HS-5 (cell line): ENCODE data around the gene RPS19.
A peak's percentile ranks its signal among the peaks of the same experiment; 100 is the strongest.

Experiments
- DNase-seq: peaks from one replicate; pipeline ENCODE4 v3.0.0-alpha.2; 2012; ENCODE audit warnings: low read depth

RPS19 gene

DNA sequence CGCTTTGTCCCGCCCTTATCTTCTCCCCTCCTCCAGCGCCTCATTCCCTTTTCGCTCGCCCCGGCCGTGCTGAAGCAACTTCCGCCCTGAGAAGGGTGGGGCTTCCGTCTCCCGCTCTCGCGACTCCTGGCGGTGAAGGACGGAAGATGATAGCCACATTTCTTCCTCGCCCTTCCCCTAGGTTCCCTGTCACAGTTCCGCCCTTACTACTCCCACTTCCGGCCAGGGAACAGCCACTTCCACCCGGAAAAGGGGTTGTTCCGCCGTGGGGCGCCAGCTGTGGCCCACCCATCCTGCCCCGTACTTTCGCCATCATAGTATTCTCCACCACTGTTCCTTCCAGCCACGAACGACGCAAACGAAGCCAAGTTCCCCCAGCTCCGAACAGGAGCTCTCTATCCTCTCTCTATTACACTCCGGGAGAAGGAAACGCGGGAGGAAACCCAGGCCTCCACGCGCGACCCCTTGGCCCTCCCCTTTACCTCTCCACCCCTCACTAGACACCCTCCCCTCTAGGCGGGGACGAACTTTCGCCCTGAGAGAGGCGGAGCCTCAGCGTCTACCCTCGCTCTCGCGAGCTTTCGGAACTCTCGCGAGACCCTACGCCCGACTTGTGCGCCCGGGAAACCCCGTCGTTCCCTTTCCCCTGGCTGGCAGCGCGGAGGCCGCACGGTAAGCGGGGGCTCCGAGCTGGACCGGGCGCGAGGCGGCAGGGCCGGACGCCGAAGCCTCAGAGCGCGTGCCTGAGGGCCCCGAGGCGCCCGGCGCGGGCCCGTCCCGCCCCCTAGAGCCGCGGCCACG, at the start of gene RPS19:
Gene RPS19 (plus strand): TSS at position 638 of the 801 bp plus-strand sequence. CDS start 520 bp downstream, outside the sequence.
- peak; percentile 96 for DNase-seq

DNA sequence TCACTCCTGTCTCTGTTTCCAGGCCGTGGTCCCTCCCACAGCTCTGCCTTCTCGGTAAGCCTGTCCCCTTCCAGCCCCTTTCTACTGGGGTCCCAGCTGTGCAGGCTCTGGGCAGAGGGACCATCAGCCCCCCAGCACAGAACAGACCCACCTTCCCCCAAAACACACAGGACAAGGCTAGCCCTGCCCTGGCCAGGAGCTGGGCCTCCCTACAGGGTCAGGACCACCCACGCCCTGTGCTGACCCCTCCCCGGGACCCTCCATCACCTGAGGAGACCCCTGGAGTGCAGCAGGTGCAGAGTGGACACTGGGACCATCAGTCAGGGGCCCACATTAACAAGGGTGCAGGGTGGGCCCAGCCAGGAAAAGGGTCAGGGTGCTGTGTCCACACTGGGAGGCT, 49.8 kb upstream of the RPS19 start:
- DNase-seq: no peak

DNA sequence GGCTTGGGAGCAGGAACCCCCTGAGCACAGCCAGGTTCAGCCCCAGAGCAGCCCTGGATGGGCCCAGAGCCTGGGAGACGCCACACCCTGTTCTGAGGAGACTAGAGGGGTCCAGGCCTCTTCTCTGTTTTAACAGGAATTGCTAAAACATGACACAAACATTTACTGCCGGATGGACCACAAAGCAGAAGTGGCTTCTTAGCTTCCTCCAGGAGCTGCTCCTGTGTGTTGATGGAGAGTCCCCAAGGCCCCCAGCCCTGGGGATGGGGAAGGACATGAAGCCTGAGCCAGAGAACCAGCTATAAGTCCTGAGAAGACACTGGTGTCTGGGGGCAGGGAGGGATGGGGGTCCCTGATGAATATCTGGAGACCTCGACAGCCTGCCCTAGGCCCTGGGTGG, 49.0 kb upstream of the RPS19 start:
- no peak for DNase-seq

GRCh38 chr19:41811981-41812380, 48.1 kb upstream of the RPS19 start:
- no peak for DNase-seq

- DNase-seq: no peak
Measured at GRCh38 chr19:41813911-41814310, 46.1 kb upstream of the RPS19 start.

DNA sequence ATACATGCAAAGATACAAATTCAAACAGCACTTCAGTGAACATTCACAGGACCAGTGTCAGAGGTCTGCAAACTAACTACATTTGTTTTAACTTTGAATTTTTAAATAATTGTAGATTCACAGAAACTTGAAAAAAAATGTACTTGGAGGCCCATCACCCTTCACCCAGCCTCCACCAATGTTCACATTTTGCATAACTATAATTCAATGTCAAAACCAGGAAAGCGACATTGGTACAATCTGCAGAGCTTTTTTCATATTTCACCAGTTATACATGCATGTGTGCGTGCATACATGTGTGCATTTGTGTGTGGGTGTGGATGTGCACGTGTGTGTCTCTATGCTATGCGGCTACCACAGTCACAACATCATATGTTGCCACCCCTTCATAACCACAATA, 44.8 kb upstream of the RPS19 start:
- DNase-seq: no peak

GRCh38 chr19:41816761-41817160, 43.3 kb upstream of the RPS19 start:
- no peak for DNase-seq

- no peak for DNase-seq
Measured at GRCh38 chr19:41821003-41821735, 38.9 kb upstream of the RPS19 start.

DNA sequence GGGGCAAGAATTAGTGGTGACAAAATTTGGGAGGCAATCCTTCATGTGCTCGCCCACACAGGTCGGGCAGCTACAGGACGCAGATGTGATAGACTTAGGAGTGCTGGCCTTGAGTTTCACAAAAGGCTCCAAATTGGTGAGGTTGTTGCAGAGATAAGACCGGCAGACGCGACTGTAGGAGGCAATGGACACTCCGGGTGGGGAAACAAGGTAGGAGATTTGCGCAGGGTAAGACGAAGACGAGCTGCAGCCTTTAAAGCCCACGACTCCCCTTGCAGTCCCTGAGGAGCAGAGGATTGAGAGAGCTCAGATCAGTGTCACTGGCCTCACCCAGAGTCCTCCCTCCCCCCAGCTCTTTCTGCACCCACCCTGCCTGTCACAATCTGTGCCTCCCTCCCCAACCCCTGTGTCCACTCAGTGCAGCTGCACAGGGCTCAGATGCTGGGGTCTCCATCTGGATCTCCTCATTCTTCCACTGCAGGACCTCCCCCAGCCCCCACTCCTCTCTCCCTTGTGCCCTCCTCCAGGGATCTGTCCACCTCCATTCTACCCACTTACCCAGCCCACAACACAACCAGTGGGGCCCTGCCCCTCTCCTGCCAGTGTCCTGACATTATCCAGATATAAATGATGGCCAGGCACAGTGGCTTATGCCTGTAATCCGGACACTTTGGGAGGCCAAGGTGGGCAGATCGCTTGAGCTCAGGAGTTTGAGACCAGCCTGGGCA, 21.9 kb upstream of the RPS19 start:
- no peak for DNase-seq

- DNase-seq: no peak
Measured at GRCh38 chr19:41839211-41839610, 20.8 kb upstream of the RPS19 start.

GRCh38 chr19:41843371-41843770, 16.7 kb upstream of the RPS19 start:
- DNase-seq: no peak

- DNase-seq: no peak
Measured at GRCh38 chr19:41844601-41845000, 15.5 kb upstream of the RPS19 start, which contains the start of gene LYPD4. Gene LYPD4 (minus strand): TSS chr19:41844683. CDS start chr19:41839285, 5,398 bp downstream.

GRCh38 chr19:41845001-41845050, 15.2 kb upstream of the RPS19 start, which contains the start of gene DMRTC2:
Gene DMRTC2 (plus strand): TSS chr19:41845042. CDS start chr19:41847429, 2,387 bp downstream.
- DNase-seq: no peak

DNA sequence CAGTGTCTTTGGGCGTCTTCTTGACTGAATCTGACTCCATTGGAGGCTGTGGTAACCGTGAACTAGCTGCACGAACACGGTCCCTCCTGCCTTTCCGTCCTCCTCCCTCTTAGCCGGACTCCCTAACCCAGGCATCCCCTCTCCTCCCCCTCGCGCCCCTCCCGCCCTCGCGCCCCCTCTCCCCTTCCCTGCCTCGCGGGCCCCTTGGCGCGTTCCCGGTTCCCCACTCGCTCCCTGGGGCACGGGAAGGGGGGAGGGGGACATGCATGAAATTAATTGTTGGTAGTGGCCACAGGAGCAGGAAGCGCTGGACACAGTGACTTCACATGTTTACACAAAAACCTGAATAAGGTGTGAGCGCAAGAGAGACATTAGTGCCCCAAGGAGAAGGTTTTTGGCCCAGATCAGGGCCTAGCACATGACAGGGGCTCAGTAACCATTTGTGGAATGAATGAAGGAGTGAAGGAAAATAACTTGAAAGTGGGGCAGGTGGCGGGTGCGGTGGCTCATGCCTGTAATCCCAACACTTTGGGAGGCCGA, 14.9 kb upstream of the RPS19 start:
- no peak for DNase-seq

- no peak for DNase-seq
Measured at GRCh38 chr19:41847351-41848105, 12.5 kb upstream of the RPS19 start.

GRCh38 chr19:41848666-41849065, 11.4 kb upstream of the RPS19 start:
- DNase-seq: no peak

GRCh38 chr19:41849067-41849466, 11.0 kb upstream of the RPS19 start:
- no peak for DNase-seq

- DNase-seq: no peak
Measured at GRCh38 chr19:41850381-41850780, 9.7 kb upstream of the RPS19 start.

DNA sequence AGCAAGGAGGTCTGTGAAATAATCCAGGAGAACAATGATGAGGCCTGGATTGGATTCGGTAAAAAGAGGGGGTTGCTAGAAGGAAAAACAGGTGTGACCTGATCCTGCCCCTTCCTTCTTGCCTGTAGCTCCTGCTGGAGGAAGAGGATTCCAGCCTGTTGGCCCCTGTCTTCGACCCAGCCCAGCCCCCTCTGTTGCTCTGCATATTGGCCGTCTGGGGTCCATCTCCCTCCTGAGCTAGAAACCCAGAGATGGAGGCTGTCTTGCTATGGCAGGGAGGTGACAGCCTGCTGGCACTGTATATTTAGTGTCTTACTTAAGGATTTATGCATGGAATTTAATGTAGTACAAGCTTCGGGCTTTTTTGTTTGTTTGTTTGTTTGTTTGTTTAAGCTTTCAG, 8.6 kb upstream of the RPS19 start:
- DNase-seq: no peak

DNA sequence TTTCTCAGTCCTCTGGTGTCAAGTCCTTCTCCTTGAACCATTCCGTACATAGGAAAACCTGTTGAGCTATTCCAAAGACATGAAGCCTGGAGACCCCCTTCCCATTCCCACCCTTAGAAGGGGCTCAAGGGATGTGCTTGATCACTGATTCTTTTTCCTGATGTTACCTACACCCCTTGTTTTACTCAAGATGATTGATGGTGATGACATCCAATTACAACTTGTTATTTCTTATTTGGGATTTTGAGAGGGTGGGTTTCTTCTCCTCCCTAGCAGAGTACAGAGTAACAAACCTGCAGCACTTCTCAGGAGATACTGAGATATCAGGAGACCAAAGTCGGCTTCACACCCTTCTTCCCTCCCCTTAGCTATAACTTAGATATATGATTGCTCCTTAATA, 6.7 kb upstream of the RPS19 start:
- DNase-seq: no peak

- DNase-seq: no peak
Measured at GRCh38 chr19:41853768-41854167, 6.3 kb upstream of the RPS19 start.

- DNase-seq: no peak
Measured at GRCh38 chr19:41859213-41859617, 840 bp upstream of the RPS19 start.
